ENCODE measurements around the gene MMP20.

- no peak for TF ChIP-seq CTCF (IDR thresholded peaks at IDR 0.05; ENCODE audit: low read length)
- TF ChIP-seq EZH2 (IDR thresholded peaks at IDR 0.05; ENCODE audit: borderline replicate concordance, low read length), result no peak
Measured at GRCh38 chr11:102560555-102561011, 64.5 kb downstream of the MMP20 start.
